GM19455 (cell line): ENCODE measurements around the gene SSH2.
A peak's percentile ranks its signal among the peaks of the same experiment; 100 is the strongest.

Experiments used
- ATAC-seq: cut with Tn5 transposase; IDR thresholded peaks from one replicate; pipeline ENCODE4 v1.9.1; 2021; ENCODE audit not compliant: unreplicated experiment

Gene SSH2

DNA sequence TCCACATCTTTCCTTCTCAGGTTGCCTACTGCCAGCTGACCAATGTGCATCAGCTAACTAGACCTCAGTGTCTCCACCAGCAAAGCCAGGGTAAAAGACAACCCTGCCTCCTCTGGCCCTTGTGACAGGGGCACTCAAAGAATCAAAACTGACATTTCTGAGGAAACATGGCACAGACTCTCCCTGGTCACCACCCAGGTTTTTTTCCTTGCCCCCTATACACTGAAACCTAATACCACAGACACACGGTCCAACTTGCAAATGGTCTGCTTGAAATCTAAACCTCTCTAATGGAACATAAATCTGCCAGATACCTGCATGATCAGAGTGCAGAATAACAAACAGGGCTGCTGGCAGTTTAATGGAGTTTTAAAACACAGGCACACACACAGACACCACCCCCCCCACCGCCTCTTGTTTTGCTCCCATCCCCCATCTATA is 287.8 kb downstream of the SSH2 start:
- ATAC-seq, result no peak

DNA sequence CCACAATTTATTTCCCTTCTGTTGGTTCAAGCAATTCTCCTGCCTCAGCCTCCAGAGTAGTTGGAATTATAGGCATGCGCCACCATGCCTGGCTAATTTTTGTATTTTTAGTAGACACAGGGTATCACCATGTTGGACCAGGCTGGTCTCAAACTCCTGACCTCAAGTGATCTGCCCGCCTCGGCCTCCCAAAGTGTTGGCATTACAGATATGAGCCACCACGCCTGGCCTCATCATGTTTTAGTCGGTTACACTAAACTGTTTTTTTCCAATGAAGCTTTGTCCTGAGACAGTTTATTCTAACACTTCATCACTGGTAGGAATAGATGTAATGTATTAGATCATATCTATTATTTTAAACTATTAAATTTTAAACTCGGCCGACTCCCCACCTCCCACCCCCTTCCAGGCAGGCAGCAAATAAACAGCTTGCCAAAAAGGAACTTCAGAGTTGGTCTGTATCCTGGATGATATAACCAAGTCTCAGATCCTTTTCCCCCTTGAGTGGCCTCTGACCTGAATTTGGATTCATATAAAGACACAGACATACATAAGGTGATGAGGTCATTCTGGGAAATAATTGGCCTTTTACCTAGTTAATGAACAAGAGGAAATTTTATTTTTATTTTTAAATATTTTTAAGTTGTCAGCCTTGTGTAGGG is 288.9 kb downstream of the SSH2 start:
- no peak for ATAC-seq

DNA sequence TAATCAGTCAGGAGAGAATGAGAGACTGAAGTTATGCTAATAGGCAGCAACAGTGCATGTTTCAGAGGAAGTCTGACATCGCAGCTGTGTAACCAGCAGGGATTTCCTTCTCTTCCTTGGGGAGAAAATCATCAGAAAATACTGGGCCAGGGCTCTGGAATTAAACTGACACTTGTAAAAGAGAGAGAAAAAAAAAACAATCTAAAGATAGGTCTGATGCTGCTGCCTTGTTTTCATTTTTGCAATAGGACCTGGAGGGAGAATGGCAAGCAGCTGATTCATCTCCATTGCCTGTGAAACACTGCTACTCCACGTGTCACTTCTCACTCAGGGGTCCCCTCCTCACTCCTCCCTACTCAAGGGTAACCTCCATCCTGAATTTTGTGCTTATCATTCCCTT is 289.6 kb downstream of the SSH2 start:
- no peak for ATAC-seq

DNA sequence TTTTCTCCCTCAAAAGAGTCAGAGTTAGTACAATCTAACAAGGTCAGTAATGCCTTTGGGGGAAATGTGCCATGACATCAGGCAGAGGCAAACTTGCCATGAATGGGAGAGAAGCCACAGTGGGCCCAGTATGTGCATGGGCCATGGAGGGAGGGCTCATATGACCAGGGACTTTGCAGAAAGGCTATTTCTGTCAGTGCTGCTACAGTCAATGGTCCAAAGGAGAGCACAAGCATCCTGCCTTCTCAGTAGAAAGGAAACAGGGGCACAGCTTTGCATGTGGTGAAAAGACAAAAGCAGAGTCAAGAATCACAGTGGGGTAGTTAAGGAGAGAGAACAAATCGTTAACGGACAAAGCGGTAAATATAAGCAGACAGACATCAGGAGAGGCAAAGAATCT is 296.1 kb downstream of the SSH2 start:
- ATAC-seq, result no peak

DNA sequence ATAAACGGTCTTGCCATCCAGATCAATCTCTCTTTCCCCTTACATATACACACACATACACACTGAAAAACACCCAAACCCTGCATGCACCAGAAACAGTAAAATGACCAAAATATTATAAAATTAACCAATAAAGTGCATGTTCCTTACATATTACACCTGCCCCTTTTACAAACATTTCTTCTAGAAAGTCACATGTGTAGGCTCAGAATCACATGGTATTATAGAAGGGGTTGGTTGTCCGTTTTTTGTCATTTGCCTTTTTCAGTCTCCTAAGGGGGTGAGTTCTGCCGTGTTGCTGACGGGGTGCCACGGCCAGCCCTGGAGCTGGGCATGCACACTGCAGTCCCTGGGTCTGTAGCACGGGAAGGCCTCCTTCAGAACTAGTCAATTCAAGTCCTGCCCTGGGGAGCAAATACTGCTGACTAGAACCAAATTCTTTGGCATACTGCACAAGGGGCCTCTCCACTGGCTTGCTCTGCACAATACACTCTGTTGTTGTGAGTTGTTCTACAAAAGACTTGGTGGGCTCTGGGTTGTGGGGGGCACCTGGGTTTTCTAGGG is 299.3 kb downstream of the SSH2 start:
- ATAC-seq, result no peak

DNA sequence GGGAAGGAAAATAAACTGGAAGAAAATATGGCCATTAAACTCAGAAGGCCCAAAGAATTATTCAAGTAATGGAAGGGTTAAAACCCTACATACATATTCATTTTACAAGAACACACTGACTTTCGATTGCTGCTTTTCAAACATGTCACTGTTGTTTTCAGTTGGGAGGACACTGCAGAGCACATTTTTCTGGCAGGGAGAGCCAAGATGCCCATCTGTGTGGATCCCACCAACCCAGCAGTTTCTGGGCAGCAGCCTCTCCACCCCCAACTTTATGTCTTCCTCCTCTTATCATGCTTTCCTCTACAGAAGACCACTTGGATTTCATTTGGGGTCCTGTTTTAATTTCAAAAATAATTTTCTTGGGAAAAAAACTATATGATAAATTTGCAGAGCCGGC is 300.2 kb downstream of the SSH2 start:
- no peak for ATAC-seq

DNA sequence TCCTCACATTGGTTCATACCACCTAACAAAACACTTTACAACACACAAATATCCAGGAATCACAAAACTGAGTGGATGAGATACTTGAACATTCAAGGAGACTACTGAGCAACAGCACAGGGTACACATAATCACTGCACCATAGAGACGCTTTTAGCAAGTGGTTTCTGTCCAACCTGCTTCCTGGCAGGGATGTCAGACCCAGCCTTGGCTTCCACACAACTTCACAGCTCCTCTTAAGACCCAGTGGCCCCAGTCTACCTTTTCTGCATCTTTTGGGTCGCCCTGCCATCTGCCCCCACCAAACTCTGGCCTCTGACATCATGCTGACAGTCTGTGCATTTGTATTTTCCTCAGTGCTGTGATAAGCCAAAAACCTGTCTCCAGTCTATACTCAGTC is 301.4 kb downstream of the SSH2 start:
- no peak for ATAC-seq

DNA sequence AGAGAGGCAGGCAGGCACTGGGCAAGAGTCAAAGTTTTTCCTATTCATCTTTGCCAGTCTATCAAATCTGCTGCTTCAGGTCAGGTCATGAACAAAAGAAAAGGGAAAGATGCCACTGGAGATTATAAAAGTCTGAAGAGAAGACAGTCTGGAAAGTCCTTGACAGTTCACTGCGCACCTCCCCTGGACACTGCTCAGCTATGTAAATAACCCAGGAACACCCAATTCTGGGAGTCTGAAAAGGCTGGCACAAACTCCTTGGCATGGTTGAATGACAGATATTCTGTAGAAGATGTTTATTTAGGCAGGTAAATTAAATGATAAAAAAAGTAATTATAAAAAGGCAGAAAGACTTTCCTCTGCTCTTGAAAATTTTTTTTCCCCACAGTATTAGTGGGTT is 302.1 kb downstream of the SSH2 start:
- no peak for ATAC-seq

DNA sequence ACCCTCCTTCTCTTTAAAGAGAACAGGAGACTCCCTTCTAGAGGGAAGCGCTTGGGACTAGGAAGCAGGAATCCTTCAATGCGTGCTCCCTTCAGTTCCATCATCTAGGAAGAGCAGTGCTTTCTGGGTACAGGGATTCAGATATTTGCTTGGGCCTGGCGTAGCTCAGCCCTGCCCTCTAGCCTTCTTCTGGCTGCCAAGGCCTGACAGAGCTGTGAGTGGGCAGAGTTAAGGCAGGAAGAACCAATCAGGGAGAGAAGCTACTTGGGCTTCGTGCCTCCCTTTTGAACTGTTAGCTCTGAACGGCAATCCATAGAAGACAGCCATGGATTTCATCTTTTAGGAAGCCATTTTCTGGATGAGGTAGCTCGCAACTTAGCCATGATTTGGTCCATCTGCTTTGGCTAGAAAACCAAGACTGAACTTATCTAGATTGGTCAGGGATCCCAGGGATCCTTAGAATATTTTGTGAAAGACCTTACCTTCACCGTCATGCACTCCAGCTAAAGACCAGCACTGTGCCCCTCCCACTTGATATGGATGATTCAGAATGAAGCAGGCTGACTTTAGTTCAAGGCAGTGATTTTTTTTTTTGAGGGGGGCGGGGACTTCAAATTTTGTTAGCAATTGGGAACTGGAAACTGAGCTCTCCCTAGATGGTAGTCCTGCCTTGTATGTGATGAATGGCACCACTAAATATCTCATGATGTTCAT is 304.8 kb downstream of the SSH2 start:
- ATAC-seq, result no peak

DNA sequence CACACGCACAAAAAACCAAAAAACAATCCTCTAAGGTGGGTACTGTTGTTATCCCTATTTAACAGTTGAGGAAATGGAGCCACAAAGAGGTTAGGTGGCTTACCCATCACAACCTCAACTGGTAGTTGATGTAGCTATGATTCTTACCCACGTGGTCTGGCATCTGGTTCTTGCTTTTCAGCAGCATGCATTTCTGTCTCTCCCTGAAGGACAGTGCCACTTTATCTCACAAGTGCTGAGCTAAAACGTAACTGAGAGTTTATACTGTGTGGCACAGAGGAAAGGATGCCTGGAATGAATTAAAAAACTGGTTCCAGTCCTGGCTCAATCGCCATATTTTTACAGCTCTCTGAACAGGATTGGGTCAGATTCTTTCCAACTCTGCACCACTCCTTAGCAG is 305.4 kb downstream of the SSH2 start:
- ATAC-seq, result no peak

DNA sequence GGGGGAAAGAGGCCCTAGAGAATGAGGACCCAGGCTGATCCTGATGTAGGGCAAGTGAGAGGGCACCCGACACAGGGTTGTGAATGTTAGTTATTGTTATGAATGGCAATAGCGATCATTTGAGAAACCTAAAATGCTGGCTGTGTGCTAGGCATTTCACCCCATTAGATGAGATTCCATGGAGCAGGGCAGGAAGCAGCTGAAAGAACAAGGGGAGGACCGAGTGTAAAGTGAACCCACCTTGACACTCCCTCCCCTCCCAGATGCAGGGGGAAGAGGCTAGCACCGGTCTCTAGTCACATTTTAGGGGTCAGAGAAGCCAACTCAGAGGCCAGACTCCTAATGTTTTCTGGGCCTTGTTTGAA is 306.8 kb downstream of the SSH2 start:
- no peak for ATAC-seq

DNA sequence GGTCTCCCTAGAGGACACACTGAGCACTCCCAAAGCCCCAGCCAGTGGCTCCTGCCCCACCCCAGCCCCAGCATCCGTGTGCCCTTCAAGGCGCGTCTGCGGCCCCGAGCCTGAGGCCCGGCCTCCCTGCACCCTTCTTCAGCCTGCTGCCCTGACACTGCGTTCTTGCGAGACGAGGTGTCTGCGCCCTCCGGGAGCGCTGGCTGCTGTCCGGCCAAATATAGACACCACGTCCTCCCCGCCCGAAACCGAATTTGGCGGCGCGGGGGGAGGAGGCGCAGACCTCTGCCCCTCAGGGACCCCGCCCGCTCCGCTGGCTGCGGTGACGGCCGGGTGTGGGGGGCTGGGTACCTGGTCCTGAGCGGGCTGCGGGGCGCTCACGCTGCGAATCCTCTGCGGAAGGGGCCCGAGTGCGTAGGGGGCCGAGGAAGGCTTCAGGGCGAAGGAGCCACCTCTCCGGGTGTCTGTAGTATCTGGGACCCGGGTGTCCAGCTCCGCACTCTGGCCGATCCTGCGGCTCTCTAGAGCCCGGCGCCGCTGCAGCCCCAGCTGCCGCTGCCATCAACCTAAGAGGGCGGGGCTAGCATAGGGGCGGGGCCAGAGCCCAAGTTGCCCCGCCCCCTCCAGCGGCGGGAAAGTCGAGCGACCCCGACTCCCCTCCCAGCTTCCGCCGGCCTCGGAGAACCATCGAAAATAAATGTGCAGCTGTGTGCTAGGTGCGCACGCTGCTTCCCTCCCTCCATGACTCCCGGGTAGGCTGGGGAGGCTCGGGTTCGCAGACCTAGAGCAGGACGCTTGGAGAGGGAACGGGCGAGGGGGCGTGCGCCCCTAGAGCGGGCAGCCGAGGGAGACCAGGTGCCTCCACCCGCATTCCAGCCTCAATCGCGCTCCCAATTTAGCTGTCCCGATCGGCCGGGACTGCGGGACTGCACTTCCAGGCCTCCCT is 307.4 kb downstream of the SSH2 start, which contains the start of gene CORO6:
Gene CORO6 (minus strand): TSS at position 576 of the 946 bp plus-strand sequence. CDS start 1,491 bp downstream, outside the sequence.
- ATAC-seq, result peak; percentile 47

DNA sequence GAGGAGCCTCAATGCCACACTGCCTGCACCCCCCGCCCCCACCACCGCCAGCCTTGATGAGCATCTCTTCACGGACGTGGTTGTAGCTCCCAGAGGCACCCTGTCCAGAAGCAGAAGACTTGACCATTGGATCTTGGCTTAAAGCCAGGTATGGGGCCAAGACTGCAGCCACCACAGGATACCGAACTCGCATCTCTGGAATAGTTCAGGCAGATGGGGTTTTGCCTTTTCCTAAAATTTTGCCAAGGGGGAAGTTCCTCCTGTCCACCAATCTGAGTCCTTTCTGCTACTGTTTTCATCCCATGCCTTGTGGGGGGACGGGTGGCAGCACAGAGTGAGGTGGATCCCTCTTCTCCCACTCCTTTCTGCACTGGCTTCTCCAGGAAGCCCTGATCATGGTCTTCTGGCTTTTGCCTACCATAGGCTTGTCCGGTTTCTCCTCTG is 308.3 kb downstream of the SSH2 start:
- ATAC-seq, result no peak

DNA sequence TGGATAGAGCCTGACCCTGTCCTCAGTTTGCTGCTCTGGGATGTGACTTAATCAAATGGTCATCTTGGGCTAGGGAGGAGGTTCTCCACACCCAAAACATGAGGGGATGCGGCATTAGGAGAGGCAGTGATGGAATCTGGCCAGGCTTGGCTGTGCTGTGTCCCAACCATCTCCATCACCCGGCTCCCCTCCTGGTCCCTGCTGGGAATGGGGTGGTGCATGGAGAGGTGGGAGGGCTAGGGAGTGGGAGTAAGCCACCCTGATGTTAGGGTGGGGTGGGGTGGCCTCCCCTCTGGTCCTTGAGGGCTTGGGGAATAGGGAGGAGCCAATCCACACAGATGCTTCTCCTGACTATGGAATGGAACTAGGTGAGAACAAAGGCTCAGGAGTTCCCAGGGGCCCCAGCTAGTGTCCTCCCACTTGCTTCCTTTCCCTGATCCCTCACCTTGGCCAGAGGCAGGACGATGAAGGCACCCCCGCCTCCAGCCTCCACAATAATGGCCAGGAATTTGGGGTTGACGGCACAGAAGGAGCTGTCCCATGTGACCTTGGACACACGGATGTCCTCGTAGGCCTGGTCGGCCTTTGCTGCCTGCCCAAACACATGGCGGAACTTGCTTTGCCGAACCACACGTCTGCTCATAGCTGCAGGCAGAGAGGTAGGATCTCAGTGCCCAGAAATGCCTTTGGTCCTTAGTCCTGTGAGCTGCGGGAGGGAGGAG is 309.1 kb downstream of the SSH2 start:
- ATAC-seq, result no peak

DNA sequence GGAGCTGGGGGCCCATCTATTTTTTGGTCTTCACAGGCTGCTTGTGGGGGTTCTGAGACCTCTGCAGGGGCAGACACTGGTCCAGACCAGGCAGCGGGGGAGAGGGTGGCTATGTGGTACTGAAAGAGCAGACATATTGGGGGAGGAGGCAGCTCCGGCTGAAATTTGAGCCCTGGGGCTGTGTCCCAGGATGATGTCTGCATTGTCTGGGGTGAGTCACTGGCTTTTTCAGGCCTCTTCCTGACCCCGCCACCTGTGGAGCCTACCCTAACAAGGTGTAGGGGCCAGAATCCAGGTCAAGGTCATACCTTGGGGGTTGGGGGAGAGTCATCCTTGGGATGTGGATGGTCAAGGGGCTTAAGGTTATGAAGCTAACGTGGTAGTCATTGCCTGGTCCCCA is 309.8 kb downstream of the SSH2 start:
- no peak for ATAC-seq

DNA sequence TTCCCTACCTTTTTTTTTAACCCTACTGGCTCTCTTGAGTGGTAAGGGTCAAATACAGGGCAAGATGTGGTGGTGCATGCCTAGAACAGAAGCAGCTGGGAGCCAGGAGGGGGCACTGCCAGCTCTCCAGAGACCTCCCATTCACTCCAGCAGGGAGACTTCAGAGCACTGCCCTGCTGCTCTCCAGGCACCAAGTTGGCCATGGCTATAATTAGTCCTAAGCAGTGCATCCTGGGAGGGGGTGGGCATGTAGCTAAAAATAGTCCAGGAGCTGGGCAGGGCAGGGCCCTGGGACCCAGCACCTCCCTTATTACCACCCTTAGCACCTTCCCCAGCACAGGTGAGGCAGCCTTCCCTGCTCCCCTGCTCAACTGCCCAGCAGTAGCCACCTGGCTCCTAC is 310.8 kb downstream of the SSH2 start:
- ATAC-seq, result no peak

DNA sequence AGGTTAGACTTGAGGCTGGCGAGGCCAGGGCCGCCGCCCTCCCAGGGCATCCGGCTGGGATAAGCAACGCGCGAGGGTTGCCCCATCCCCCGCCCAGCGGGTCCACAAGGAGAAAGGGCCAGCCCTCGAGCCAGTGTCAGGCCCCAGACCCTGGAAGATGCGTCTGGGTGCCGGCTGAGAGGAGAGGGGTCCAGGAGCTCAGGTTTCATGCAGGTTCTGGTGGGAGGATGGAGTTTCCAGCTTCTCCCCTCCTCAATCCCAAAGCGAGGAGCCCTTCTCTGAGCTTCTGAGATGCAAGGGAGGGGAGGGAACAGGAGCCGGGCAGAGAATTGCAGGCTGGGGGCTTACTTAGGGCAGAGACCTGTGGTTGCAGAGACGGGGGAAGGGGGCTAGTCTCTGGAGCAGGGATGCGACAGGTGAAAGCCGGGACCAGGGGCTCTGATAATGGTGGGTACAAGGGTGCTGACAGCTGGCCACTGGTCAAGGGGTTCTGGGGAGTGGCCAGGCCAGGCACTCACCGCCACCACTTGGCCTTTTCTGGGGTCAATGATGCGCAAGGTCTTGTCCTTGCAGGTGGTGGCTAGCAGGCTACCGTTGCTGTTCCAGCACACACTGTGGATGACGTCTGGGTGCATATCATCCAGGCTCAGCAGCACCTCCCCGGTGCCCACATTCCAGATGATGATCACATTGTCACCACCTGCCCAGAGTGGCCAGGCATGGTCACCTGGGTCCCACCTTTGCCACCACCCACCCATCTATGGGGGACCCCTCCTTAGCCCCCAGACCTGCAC is 311.6 kb downstream of the SSH2 start:
- ATAC-seq, result no peak

DNA sequence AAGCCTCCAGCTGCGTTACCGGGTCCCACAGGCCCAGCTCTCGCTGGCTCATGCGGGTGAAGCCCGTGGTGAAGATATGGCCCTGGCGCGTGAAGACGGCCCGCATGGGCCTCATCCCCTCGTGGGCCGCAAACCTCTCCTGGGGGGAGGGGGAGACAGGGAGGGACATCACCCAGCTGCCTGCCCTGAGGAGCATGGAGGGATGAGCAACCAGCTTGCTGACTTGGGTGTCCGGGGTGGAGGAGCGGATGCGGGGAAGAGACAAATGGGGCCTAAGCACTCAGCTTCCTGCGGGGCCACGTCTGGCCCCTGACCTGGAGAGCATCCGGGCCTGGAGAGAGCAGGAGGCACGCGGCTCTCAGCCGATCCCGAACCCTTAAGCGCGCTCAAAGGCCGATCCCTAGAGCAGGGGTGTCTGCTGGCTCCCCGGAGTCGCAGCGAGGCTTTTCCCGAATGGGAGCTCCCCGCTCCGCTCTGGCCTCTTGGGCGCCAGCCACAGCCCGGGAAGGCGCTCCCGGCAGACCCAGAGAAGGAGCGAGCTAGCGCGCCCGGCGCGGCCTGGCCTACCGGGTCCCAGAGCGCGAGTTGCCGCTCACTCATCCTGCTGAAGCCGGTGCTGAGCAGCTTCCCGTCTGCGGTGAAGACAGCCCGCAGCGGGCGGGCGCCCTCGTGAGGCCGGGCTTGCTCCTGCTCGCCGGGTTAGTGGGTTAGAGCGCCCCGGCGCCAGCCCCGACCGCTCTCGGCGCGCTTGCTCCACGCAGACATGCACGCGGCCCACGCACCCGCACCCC is 312.4 kb downstream of the SSH2 start:
- no peak for ATAC-seq

DNA sequence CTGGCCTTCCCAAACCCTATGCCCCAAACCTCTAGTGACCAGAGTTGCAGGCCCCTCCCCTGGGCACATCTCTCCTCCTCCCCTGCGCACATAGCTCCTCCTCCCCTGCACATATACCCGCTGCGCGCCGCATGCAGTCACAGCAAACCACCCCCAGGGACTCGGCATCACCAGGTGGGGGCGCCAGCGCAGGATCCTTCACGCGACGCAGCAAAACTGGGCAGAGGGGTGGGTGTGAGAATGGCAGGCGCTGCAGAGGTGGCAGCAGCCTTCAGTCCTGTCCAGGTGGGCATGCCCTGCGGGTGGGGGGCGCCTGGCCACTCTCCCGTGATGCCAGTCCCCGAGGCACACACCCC is 312.9 kb downstream of the SSH2 start:
- peak; percentile 34 for ATAC-seq
